ENCODE measurements around the gene ZNF483. TPM values are rescaled to one million over a fixed set of nuclear protein-coding genes. Genes with fewer than 3 reads are reported as not detected.

Gene ZNF483
- total and polyA plus RNA-seq, 9 of the 15 experiments (the other 6 are each of a cell fraction or from before 2014, with no cell fraction given), result 0.04 to 1.0 (median 0.38) TPM

GRCh38 chr9:111483858-111484571 is 41.0 kb upstream of the ZNF483 start, which contains the start of gene ECPAS (continued):
- no peak for TF ChIP-seq MITF (IDR thresholded peaks at IDR 0.05)
- no peak for TF ChIP-seq PCBP2 (IDR thresholded peaks at IDR 0.05; ENCODE audit: low read depth, low read length, poor library complexity, severe bottlenecking)
- TF ChIP-seq BRF1 (IDR thresholded peaks at IDR 0.05; ENCODE audit: borderline replicate concordance, extremely low read depth, insufficient read length), result no peak
- no peak for TF ChIP-seq TRIM28 (IDR thresholded peaks at IDR 0.05)
- peak; percentile 57 for TF ChIP-seq TAF1 (IDR thresholded peaks at IDR 0.05; ENCODE audit: control insufficient read depth, extremely low read depth, insufficient read depth, low read length, severe bottlenecking)
- TF ChIP-seq ELF1 (tag; IDR thresholded peaks at IDR 0.05), result no peak
- no peak for TF ChIP-seq PRMT5 (CRISPR knock-in tag; IDR thresholded peaks at IDR 0.05)
- TF ChIP-seq MLLT1 (IDR thresholded peaks at IDR 0.05), result 0 out of 4 replicates have a peak, but pooled peaks of 1 of the 2 experiments have one; percentile 26
- TF ChIP-seq ZBTB26 (CRISPR knock-in tag; IDR thresholded peaks at IDR 0.05), result no peak
- TF ChIP-seq ZBTB5 (IDR thresholded peaks at IDR 0.05), result no peak
- TF ChIP-seq NELFE (IDR thresholded peaks at IDR 0.05; ENCODE audit: insufficient read depth, insufficient read length), result no peak
- no peak for TF ChIP-seq POLR3G (IDR thresholded peaks at IDR 0.05; ENCODE audit: extremely low read depth, insufficient read length, insufficient replicate concordance)
- no peak for TF ChIP-seq LCOR (CRISPR knock-in tag; IDR thresholded peaks at IDR 0.05)
- TF ChIP-seq CHD2 (IDR thresholded peaks at IDR 0.05; ENCODE audit: low read depth, low read length), result no peak
- no peak for TF ChIP-seq ZKSCAN8 (CRISPR knock-in tag; IDR thresholded peaks at IDR 0.05)
- no peak for TF ChIP-seq ZNF324 (CRISPR knock-in tag; IDR thresholded peaks at IDR 0.05)
- TF ChIP-seq POLR2H (tag; IDR thresholded peaks at IDR 0.05; ENCODE audit: low read depth), result 0 out of 2 replicates have a peak, but pooled peaks have one; percentile 6
- TF ChIP-seq SREBF1 (IDR thresholded peaks at IDR 0.05; ENCODE audit: borderline replicate concordance, low read depth, low read length), result no peak

Measured in K562 (cell line).